ENCODE results near the gene NFASC.

The NFASC gene

GRCh38 chr1:204894031-204894430, 23.4 kb downstream of the NFASC start:
- DNase-seq: no peak

GRCh38 chr1:204894606-204895005, 23.9 kb downstream of the NFASC start:
- DNase-seq: no peak

GRCh38 chr1:204896023-204896422, 25.4 kb downstream of the NFASC start:
- no peak for DNase-seq

GRCh38 chr1:204896787-204897469, 26.3 kb downstream of the NFASC start:
- DNase-seq: no peak

- DNase-seq: no peak
Measured at GRCh38 chr1:204900721-204901120, 30.1 kb downstream of the NFASC start.

GRCh38 chr1:204902671-204903070, 32.0 kb downstream of the NFASC start:
- no peak for DNase-seq

GRCh38 chr1:204904228-204904810, 33.7 kb downstream of the NFASC start:
- no peak for DNase-seq

GRCh38 chr1:204909109-204909508, 38.4 kb downstream of the NFASC start:
- DNase-seq: no peak

- no peak for DNase-seq
Measured at GRCh38 chr1:204915861-204916495, 45.3 kb downstream of the NFASC start.

- no peak for DNase-seq
Measured at GRCh38 chr1:204917802-204918201, 47.1 kb downstream of the NFASC start.

GRCh38 chr1:204920511-204920910, 49.8 kb downstream of the NFASC start:
- DNase-seq: no peak

GRCh38 chr1:204920967-204921366, 50.3 kb downstream of the NFASC start:
- DNase-seq: no peak

GRCh38 chr1:204921855-204922516, 51.3 kb downstream of the NFASC start:
- no peak for DNase-seq

GRCh38 chr1:204923201-204923600, 52.5 kb downstream of the NFASC start:
- no peak for DNase-seq

- no peak for DNase-seq
Measured at GRCh38 chr1:204923626-204924012, 53.0 kb downstream of the NFASC start.

- DNase-seq: no peak
Measured at GRCh38 chr1:204924013-204924759, 53.5 kb downstream of the NFASC start.

- DNase-seq: no peak
Measured at GRCh38 chr1:204925701-204926100, 55.0 kb downstream of the NFASC start.

GRCh38 chr1:204927673-204928641, 57.3 kb downstream of the NFASC start:
- no peak for DNase-seq

- DNase-seq: no peak
Measured at GRCh38 chr1:204928671-204929486, 58.2 kb downstream of the NFASC start.

GRCh38 chr1:204929487-204930154, 59.0 kb downstream of the NFASC start:
- no peak for DNase-seq

- DNase-seq: no peak
Measured at GRCh38 chr1:204930155-204930523, 59.5 kb downstream of the NFASC start.
